Thoracic aorta (tissue), 2 donors: ENCODE results near the gene SAG. TPM values are rescaled to one million over a fixed set of nuclear protein-coding genes. Genes with fewer than 3 reads are reported as not detected.

Experiments used
- ATAC-seq: fragments of 150-250 bp; one replicate; pipeline ENCODE4 v1.8.0; 2017; ENCODE audit warnings: low read depth; ENCODE audit not compliant: insufficient number of reproducible peaks, low FRiP score
- DNase-seq: peaks from one replicate; pipeline ENCODE4 v3.0.0-alpha.2; 2020; ENCODE audit warnings: low spot score
- H3K27ac ChIP-seq, 2 donors: fragments of 200-600 bp; sonication (generic); 1 replicate in 1 of 2; 2 replicates in 1 of 2; pipeline ENCODE4 v1.5.1; 2016; ENCODE audit warnings: mild to moderate bottlenecking in 2 of 2, moderate library complexity in 2 of 2
- H3K27me3 ChIP-seq: fragments of 200-600 bp; sonication (generic); replicated peaks from 2 replicates; pipeline ENCODE4 v1.6.0; 2016; ENCODE audit warnings: mild to moderate bottlenecking; ENCODE audit not compliant: insufficient read depth
- H3K36me3 ChIP-seq: fragments of 200-600 bp; sonication (generic); one replicate; pipeline ENCODE4 v1.5.1; 2016
- H3K4me1 ChIP-seq, 2 donors: fragments of 200-600 bp; sonication (generic); 1 replicate in 1 of 2; 2 replicates in 1 of 2; pipeline versions ENCODE4 v1.5.1 to v1.6.0; 2016; ENCODE audit warnings: low read depth in 2 of 2, mild to moderate bottlenecking in 1 of 2; ENCODE audit not compliant: control insufficient read depth in 1 of 2
- H3K4me3 ChIP-seq: fragments of 200-600 bp; sonication (generic); 2 replicates; pipeline ENCODE4 v1.5.1; 2016; ENCODE audit warnings: mild to moderate bottlenecking
- H3K9me3 ChIP-seq: fragments of 200-600 bp; sonication (generic); 2 replicates; pipeline ENCODE4 v1.5.1; 2016
- CTCF ChIP-seq: fragments of 200-600 bp; sonication (generic); IDR thresholded peaks from one replicate; pipeline ENCODE4 v1.5.1; 2019; ENCODE audit warnings: antibody characterized with exemption
- total RNA-seq, 2 donors: library from RNA; depleted of rRNA; stranded (reverse); fragments of >200 nt; gene quantifications; one replicate each; pipeline versions ENCODE4 v1.1.0 to v1.2.3, GENCODE V29; 2016

Gene SAG
- total RNA-seq, 2 donors from 2014 or later: not detected

DNA sequence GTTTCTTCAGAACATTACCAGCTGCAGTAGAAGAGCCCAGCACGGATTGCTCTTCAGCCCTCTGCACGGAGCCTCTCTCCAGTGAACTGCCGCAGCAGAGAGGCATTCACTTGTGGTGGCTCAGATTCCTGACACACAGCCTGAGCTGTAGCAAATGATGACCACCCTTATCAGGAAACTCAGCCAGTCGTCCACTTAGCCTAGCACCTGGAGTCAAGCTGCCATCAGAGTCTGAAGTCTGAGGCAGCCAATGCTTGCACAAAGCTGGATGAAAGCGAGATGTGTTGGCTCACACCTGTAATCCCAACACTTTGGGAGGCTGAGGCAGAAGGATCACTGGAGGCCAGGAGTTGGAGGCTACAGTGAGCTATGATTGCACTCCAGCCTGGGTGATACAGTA, 11.7 kb upstream of the SAG start:
- Histone ChIP-seq H3K27me3 (no peaks in the 10 kb centered on the region), H3K27ac (no peak overlapping the region), H3K4me1 (no peaks in the 10 kb centered on the region), H3K9me3 (no peaks in the 10 kb centered on the region), H3K36me3 (peaks cover 39% of the 10 kb centered on the region), H3K4me3 (no peak overlapping the region)
- DNase-seq: no peak
- TF ChIP-seq CTCF: no peak
- ATAC-seq: no peak

DNA sequence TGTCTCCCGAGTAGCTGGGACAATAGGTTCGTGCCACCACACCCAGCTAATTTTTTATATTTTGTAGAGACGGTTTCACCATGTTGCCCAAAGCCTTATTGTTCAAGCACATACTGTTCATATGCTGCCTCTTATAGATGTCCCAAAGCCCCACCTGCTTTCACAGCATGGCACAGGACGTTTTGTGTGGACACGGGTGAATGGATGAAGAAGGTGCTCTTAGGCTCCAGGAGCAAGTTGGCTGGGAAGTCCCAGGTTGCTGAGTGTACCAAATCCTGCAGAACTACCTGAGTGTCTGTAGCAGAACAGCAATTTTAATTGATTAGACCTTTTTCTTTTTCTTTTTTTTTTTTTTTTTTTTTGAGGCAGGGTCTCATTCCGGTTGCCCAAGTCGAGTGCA, 10.5 kb upstream of the SAG start:
- ATAC-seq (no peak), DNase-seq (no peak)
- H3K27ac ChIP-seq: no peak overlapping the region
- peaks cover 28% of the 10 kb centered on the region for H3K36me3 ChIP-seq
- TF ChIP-seq CTCF: no peak
- H3K4me1 ChIP-seq: no peaks in the 10 kb centered on the region
- no peak overlapping the region for H3K4me3 ChIP-seq
- H3K27me3 ChIP-seq: no peaks in the 10 kb centered on the region
- H3K9me3 ChIP-seq: no peaks in the 10 kb centered on the region

GRCh38 chr2:233300401-233300800, 7.2 kb upstream of the SAG start:
- Histone ChIP-seq H3K4me1 (no peaks in the 10 kb centered on the region), H3K27ac (no peak overlapping the region), H3K9me3 (no peaks in the 10 kb centered on the region), H3K4me3 (no peak overlapping the region), H3K36me3 (peaks cover 6% of the 10 kb centered on the region), H3K27me3 (no peaks in the 10 kb centered on the region)
- DNase-seq (no peak), ATAC-seq (no peak)
- no peak for TF ChIP-seq CTCF

- no peak for DNase-seq
- no peaks in the 10 kb centered on the region for H3K27me3 ChIP-seq
- no peaks in the 10 kb centered on the region for H3K4me1 ChIP-seq
- no peak overlapping the region for H3K4me3 ChIP-seq
- no peak overlapping the region for H3K27ac ChIP-seq
- no peaks in the 10 kb centered on the region for H3K36me3 ChIP-seq
- no peaks in the 10 kb centered on the region for H3K9me3 ChIP-seq
- no peak for TF ChIP-seq CTCF
- no peak for ATAC-seq
Observed at GRCh38 chr2:233301248-233301647, 6.4 kb upstream of the SAG start.

DNA sequence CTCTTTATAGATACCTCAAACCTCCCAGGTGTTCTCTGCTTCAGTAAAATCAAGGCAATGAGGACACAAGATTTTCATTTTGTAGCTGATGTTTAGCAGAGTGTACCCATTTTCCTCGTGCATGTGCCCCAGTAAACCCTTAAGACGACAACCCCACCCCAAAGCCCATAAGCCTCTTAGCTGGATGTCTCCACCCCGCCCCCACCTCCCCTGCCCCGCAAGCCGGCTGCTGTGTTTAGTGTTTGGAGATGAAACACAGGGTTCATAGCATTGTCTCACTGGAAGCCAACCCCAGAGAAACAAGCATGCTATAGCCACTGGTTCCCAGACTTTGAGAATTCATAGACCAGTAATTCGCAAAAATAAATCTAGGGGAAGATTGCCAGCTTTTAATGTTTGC, 5.8 kb upstream of the SAG start:
- Histone ChIP-seq H3K27ac (no peak overlapping the region), H3K36me3 (no peaks in the 10 kb centered on the region), H3K4me1 (no peaks in the 10 kb centered on the region), H3K27me3 (no peaks in the 10 kb centered on the region), H3K4me3 (no peak overlapping the region), H3K9me3 (no peaks in the 10 kb centered on the region)
- no peak for ATAC-seq
- TF ChIP-seq CTCF: no peak
- DNase-seq: no peak
